K562 (cell line): ENCODE measurements around the gene SLC25A18. TPM values are rescaled to one million over a fixed set of nuclear protein-coding genes. Genes with fewer than 3 reads are reported as not detected.

ENCODE experiments used
- ARID4B ChIP-seq: sonication (generic); formaldehyde crosslinking; IDR thresholded peaks from 2 replicates; pipeline ENCODE4 v1.8.0; 2022; ENCODE audit warnings: mild to moderate bottlenecking, missing genetic modification reagents
- FOXJ2 ChIP-seq: fragments of 200-800 bp; sonication (Bioruptor generic); IDR thresholded peaks from 2 replicates; pipeline ENCODE4 v1.6.1; 2016; ENCODE audit warnings: missing genetic modification characterization, missing compliant biosample characterization
- GATA2 ChIP-seq: sonication (generic); formaldehyde crosslinking; IDR thresholded peaks from 2 replicates; pipeline ENCODE4 v1.4.0; 2020; ENCODE audit warnings: mild to moderate bottlenecking, missing genetic modification reagents
- KAT8 ChIP-seq: fragments of 450-650 bp; IDR thresholded peaks from 2 replicates; pipeline ENCODE4 v1.6.1; 2016; ENCODE audit warnings: low read depth, mild to moderate bottlenecking
- KDM4B ChIP-seq, 2 experiments: fragments of 450-650 bp in 1 of 2; sonication (generic) in 1 of 2; IDR thresholded peaks; 2 replicates each; pipeline ENCODE4 v1.6.1; 2016 to 2017; ENCODE audit warnings: borderline replicate concordance in 2 of 2, antibody characterized with exemption in 1 of 2, low read depth in 1 of 2, mild to moderate bottlenecking in 1 of 2
- KDM5B ChIP-seq: fragments of 200-600 bp; sonication (generic); IDR thresholded peaks from 2 replicates; pipeline ENCODE4 v1.6.1; 2012; ENCODE audit warnings: low read depth, mild to moderate bottlenecking, moderate library complexity, low read length, control low read depth, inconsistent platforms; ENCODE audit not compliant: insufficient replicate concordance
- MEF2D ChIP-seq: conservative IDR thresholded peaks from 2 replicates; pipeline ENCODE4 v1.6.1; 2016; ENCODE audit warnings: low read depth, missing genetic modification characterization, missing compliant biosample characterization
- REST ChIP-seq, 2 experiments: fragments of 450-650 bp; formaldehyde crosslinking in 1 of 2; IDR thresholded peaks; 2 replicates each; pipeline versions ENCODE4 v1.4.0 to v1.6.1; 2014 to 2020; ENCODE audit warnings: mild to moderate bottlenecking in 2 of 2, borderline replicate concordance in 1 of 2, low read depth in 1 of 2
- SIN3A ChIP-seq, 2 experiments: fragments of 150-350 bp in 1 of 2; IDR thresholded peaks; 2 replicates each; pipeline ENCODE4 v1.6.1; 2011 to 2016; ENCODE audit warnings: borderline replicate concordance in 2 of 2, low read depth in 2 of 2, low read length in 2 of 2, mild to moderate bottlenecking in 2 of 2, moderate library complexity in 2 of 2; ENCODE audit not compliant: control insufficient read depth in 1 of 2
- TRIM28 ChIP-seq: fragments of 450-650 bp; IDR thresholded peaks from 2 replicates; pipeline ENCODE4 v1.6.1; 2017
- ZNF668 ChIP-seq: fragments of 250-450 bp; sonication (Bioruptor Pico); IDR thresholded peaks from 2 replicates; pipeline ENCODE4 v1.8.0; 2022; ENCODE audit warnings: mild to moderate bottlenecking, inconsistent platforms
- polyA plus RNA-seq, 8 experiments: library from polyadenylated mRNA; depleted of rRNA in 4 of 8; stranded (reverse) in 5 of 8; unstranded in 3 of 8; fragments of >200 nt; fragmentation: Nextera tagmentation in 2 of 8; fragmentation: Illumina TruSeq in 1 of 8; extraction: Ambion mirVana in 2 of 8; extraction: Trizol in 1 of 8; gene quantifications; 2 replicates each; pipeline versions ENCODE4 v1.2.1 to v1.2.3, GENCODE V29; 2011 to 2014; ENCODE audit warnings: inconsistent platforms in 1 of 8, missing spikeins in 1 of 8
- total RNA-seq, 7 experiments: library from RNA; depleted of rRNA in 6 of 7; stranded (reverse); fragments of >200 nt in 6 of 7; fragmentation: Illumina TruSeq in 2 of 7; extraction: Trizol in 2 of 7; gene quantifications; 2 replicates each; pipeline versions ENCODE4 v1.2.1 to v1.2.3, GENCODE V29; 2011 to 2021; ENCODE audit warnings: low replicate concordance in 1 of 7

SLC25A18 gene
- total and polyA plus RNA-seq, 9 of the 15 experiments (the other 6 are each of a cell fraction or from before 2014, with no cell fraction given), result 0.04 TPM; not detected in 8

- TF ChIP-seq KDM5B (peak; percentile 97), KAT8 (no peak), KDM4B (IDR thresholded peaks at IDR 0.05; ENCODE audit: borderline replicate concordance in 2 of 2, low read depth in 1 of 2) (no peak; a peak in 1 of 4 replicates), ZNF668 (no peak), TRIM28 (0 out of 2 replicates have a peak, but pooled peaks have one; percentile 14), ARID4B (CRISPR knock-in tag) (peak; percentile 62; the same call in 1 of the 2 replicates), GATA2 (peak; percentile 75), MEF2D (tag) (no peak), SIN3A (IDR thresholded peaks at IDR 0.05; ENCODE audit: borderline replicate concordance in 2 of 2, control insufficient read depth in 1 of 2, low read depth in 2 of 2, low read length in 2 of 2) (peak; percentile 47 to 53; a peak in 2 of 4 replicates), REST (IDR thresholded peaks at IDR 0.05; ENCODE audit: borderline replicate concordance) (no peak), REST (CRISPR knock-in tag; IDR thresholded peaks at IDR 0.05; ENCODE audit: low read depth) (no peak; the same call in 1 of the 2 replicates), FOXJ2 (tag) (0 out of 2 replicates have a peak, but pooled peaks have one; percentile 17)
Measured at GRCh38 chr22:17638432-17639246, 75.3 kb downstream of the SLC25A18 start, which contains the start of gene BCL2L13 (continued).
